MM.1S (cell line): Measurements from ENCODE around the gene NBPF4.
"Not testable (repeated sequence)": the region's sequence is repeated elsewhere in the genome, so short reads cannot be mapped to it uniquely, and the experiment has no call there.

Experiments used
- DNase-seq: peaks from one replicate; pipeline ENCODE4 v3.0.0-alpha.2; 2015
- H2AFZ ChIP-seq: fragments of 300-600 bp; sonication (generic); 2 replicates; pipeline ENCODE4 v1.6.0; 2016; ENCODE audit warnings: antibody characterized with exemption, low read length
- H3F3A ChIP-seq: fragments of 300-600 bp; sonication (generic); 2 replicates; pipeline ENCODE4 v1.6.1; 2016; ENCODE audit warnings: mild to moderate bottlenecking, antibody characterized with exemption, low read length, moderate library complexity, mixed read lengths; ENCODE audit not compliant: insufficient read depth
- H3K27ac ChIP-seq: fragments of 300-600 bp; sonication (generic); 2 replicates; pipeline ENCODE4 v1.5.1; 2016; ENCODE audit warnings: mild to moderate bottlenecking, low read length
- H3K27me3 ChIP-seq: fragments of 300-600 bp; sonication (generic); replicated peaks from 2 replicates; pipeline ENCODE4 v1.6.0; 2016; ENCODE audit warnings: low read length; ENCODE audit not compliant: insufficient read depth
- H3K36me3 ChIP-seq: fragments of 300-600 bp; sonication (generic); replicated peaks from 2 replicates; pipeline ENCODE4 v1.6.1; 2016; ENCODE audit warnings: mild to moderate bottlenecking, low read length, mixed read lengths; ENCODE audit not compliant: insufficient read depth
- H3K4me1 ChIP-seq: fragments of 300-600 bp; sonication (generic); 2 replicates; pipeline ENCODE4 v1.6.1; 2016; ENCODE audit warnings: low read length, mixed read lengths
- H3K4me2 ChIP-seq: fragments of 300-600 bp; sonication (generic); 2 replicates; pipeline ENCODE4 v1.6.0; 2016; ENCODE audit warnings: low read depth, low read length
- H3K4me3 ChIP-seq: fragments of 300-600 bp; sonication (generic); 2 replicates; pipeline ENCODE4 v1.5.1; 2016; ENCODE audit warnings: low read length, mixed read lengths
- H3K79me2 ChIP-seq: fragments of 300-600 bp; sonication (generic); 2 replicates; pipeline ENCODE4 v1.6.1; 2016; ENCODE audit warnings: mixed run types, low read length, mixed read lengths
- H3K9ac ChIP-seq: fragments of 300-600 bp; sonication (generic); 2 replicates; pipeline ENCODE4 v1.6.1; 2016; ENCODE audit warnings: low read length, mixed read lengths
- H3K9me2 ChIP-seq: fragments of 300-600 bp; sonication (generic); replicated peaks from 2 replicates; pipeline ENCODE4 v1.6.1; 2016; ENCODE audit warnings: mild to moderate bottlenecking, low read length, mixed read lengths; ENCODE audit not compliant: insufficient read depth
- H3K9me3 ChIP-seq: fragments of 300-600 bp; sonication (generic); replicated peaks from 2 replicates; pipeline ENCODE4 v1.6.1; 2016; ENCODE audit warnings: mild to moderate bottlenecking, low read length, mixed read lengths; ENCODE audit not compliant: insufficient read depth
- H4K20me1 ChIP-seq: fragments of 300-600 bp; sonication (generic); 2 replicates; pipeline ENCODE4 v1.6.1; 2016; ENCODE audit warnings: mild to moderate bottlenecking, low read length, moderate library complexity, mixed read lengths; ENCODE audit not compliant: insufficient read depth

The NBPF4 gene

DNA sequence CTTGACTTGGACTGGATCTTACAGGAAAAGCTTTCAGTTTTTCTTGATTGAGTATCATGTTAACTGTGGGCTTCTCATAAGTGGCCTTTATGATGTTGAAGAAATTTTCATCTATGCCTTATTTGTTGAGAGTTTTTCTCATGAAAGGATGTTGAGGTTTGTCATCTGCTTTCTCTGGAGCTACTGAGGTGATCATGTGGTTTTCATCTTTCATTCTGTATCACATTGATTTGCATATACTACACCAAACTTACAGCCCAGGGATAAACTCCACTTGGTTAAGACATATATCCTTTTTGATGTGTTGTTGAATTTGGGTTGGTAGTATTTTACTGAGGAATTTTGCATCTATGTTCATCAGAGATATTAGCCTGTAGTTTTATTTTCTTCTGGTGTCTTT is 11.6 kb upstream of the NBPF4 start:
- not testable (repeated sequence) for H3K9me2 ChIP-seq, H2AFZ ChIP-seq, H3K27ac ChIP-seq, H3K79me2 ChIP-seq, H4K20me1 ChIP-seq, H3K9me3 ChIP-seq, H3K9ac ChIP-seq, H3K4me3 ChIP-seq, H3K36me3 ChIP-seq, H3K4me1 ChIP-seq, DNase-seq, H3K27me3 ChIP-seq, H3F3A ChIP-seq, H3K4me2 ChIP-seq

DNA sequence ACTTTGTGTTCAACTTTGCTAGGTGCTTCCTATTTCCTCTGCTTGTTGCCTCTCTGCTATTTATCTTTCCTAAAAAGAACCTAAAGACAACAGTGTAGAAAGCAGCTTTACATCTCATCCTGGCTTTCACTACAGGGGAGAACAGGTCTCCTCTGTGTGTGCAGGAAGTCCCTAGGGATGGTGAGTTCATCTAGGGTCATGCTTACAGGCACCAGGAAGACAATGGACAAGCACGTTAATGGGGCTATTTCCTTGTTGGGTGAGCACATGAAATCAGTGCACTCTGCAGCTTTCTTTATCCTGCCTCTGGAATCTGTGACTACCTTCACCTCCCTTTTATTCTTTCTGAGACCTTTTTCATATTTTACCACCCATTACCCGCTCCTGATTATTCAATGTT is 4.5 kb downstream of the NBPF4 start:
- H4K20me1 ChIP-seq, H3F3A ChIP-seq, H3K9ac ChIP-seq, H3K27ac ChIP-seq, H3K4me3 ChIP-seq, H3K79me2 ChIP-seq, H2AFZ ChIP-seq, H3K9me3 ChIP-seq, H3K4me1 ChIP-seq, H3K36me3 ChIP-seq, H3K4me2 ChIP-seq, H3K27me3 ChIP-seq, DNase-seq, H3K9me2 ChIP-seq: not testable (repeated sequence)

DNA sequence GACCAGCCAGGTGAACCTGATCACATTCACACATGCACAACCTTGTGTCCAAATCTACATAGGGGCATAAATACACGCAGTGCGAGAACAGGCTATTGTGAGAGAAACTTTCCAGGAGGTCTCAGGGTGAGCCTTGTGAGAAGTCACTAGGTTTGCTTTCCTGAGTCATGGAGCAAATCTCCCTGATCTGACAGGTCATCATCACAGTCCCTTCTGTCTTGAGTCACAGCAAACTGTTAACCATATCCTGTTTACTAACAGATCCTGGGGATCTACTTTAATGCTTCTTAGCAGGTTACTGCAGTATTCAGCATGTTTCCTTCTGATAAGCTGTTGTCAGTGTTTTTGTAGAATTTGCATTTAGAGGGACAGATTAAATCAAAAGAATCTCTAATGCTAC is 8.6 kb downstream of the NBPF4 start:
- H3K4me3 ChIP-seq, H3K27ac ChIP-seq, H3K4me1 ChIP-seq, H4K20me1 ChIP-seq, H3F3A ChIP-seq, DNase-seq, H3K4me2 ChIP-seq, H3K79me2 ChIP-seq, H3K9me2 ChIP-seq, H2AFZ ChIP-seq, H3K9ac ChIP-seq, H3K9me3 ChIP-seq, H3K27me3 ChIP-seq, H3K36me3 ChIP-seq: not testable (repeated sequence)

- not testable (repeated sequence) for H3K27ac ChIP-seq, H3F3A ChIP-seq, H3K9me2 ChIP-seq, DNase-seq, H3K4me2 ChIP-seq, H3K36me3 ChIP-seq, H4K20me1 ChIP-seq, H2AFZ ChIP-seq, H3K9ac ChIP-seq, H3K4me3 ChIP-seq, H3K79me2 ChIP-seq, H3K27me3 ChIP-seq, H3K9me3 ChIP-seq, H3K4me1 ChIP-seq
These were observed 11.7 kb downstream of the NBPF4 start for GRCh38 chr1:108232183-108232582.

- not testable (repeated sequence) for H3F3A ChIP-seq, H3K4me1 ChIP-seq, H3K4me3 ChIP-seq, H3K4me2 ChIP-seq, H3K9me3 ChIP-seq, H3K79me2 ChIP-seq, H3K36me3 ChIP-seq, H4K20me1 ChIP-seq, H3K27ac ChIP-seq, DNase-seq, H3K27me3 ChIP-seq, H2AFZ ChIP-seq, H3K9ac ChIP-seq, H3K9me2 ChIP-seq
These were observed 13.9 kb downstream of the NBPF4 start for GRCh38 chr1:108229976-108230375.

GRCh38 chr1:108227772-108228171 is 16.1 kb downstream of the NBPF4 start:
- not testable (repeated sequence) for H3K9me2 ChIP-seq, H3K4me2 ChIP-seq, H3K9me3 ChIP-seq, H3K36me3 ChIP-seq, H3K27me3 ChIP-seq, H3K4me1 ChIP-seq, H3K4me3 ChIP-seq, H4K20me1 ChIP-seq, H3F3A ChIP-seq, DNase-seq, H2AFZ ChIP-seq, H3K9ac ChIP-seq, H3K27ac ChIP-seq, H3K79me2 ChIP-seq

DNA sequence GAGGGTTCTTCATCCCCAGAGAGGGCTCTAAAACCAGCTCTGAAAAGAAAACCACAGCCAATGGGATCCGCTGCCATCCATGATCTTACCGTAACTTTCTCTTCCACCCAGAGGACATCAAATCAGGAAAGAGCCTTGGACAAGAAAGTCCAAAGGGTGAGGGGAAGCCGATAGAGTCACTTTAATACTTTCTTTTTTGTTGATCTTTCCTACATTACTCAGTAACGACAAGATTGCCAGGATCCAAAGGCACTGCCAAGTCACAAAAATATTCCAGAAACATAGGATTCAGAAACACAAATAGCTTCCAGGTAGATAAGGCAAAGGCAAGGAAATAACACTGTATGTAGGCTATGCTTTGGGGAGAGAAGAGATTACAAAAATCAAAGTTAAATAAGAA is 17.0 kb downstream of the NBPF4 start:
- H3F3A ChIP-seq, H3K9ac ChIP-seq, H3K27me3 ChIP-seq, H3K27ac ChIP-seq, H3K36me3 ChIP-seq, H3K79me2 ChIP-seq, H3K4me3 ChIP-seq, H2AFZ ChIP-seq, H4K20me1 ChIP-seq, H3K9me2 ChIP-seq, DNase-seq, H3K4me2 ChIP-seq, H3K9me3 ChIP-seq, H3K4me1 ChIP-seq: not testable (repeated sequence)

DNA sequence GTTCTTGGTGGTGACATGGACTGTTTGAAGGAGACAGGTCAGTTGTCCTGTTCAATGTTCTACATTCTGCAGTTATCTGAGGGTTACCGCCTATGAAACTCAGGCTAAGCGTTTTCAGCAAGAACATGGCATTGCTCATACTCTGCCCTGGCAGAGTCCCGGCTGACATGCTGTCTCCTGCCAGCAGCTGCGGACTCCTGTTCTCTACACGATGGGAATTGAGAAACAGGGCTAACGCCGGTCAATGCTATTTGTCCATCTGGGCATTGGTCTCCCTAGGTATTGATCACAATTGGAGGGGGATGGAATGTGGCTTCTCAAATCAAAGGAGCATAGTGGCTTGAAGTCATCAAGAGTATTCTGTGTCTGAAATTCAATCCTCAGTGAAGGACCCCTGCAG is 20.6 kb downstream of the NBPF4 start:
- not testable (repeated sequence) for H4K20me1 ChIP-seq, H3K4me2 ChIP-seq, H3K9ac ChIP-seq

More for the DNA sequence above, 20.6 kb downstream of the NBPF4 start:
- not testable (repeated sequence) for H3K9me3 ChIP-seq, H3K27me3 ChIP-seq, DNase-seq, H3K4me1 ChIP-seq, H3K27ac ChIP-seq, H3K79me2 ChIP-seq, H3K36me3 ChIP-seq, H3K9me2 ChIP-seq, H3K4me3 ChIP-seq, H3F3A ChIP-seq, H2AFZ ChIP-seq
